Neural cell (in vitro differentiated cells): ENCODE results near the gene NHERF1.

Experiments used
- EP300 ChIP-seq: fragments of 450-650 bp; conservative IDR thresholded peaks from 2 replicates; pipeline ENCODE4 v1.6.1; 2014; ENCODE audit warnings: antibody characterized with exemption, mild to moderate bottlenecking, moderate library complexity; ENCODE audit not compliant: poor library complexity, severe bottlenecking
- EZH2 ChIP-seq: fragments of 200-600, 300-800 bp; shearing (Covaris generic), sonication (generic); IDR thresholded peaks from 2 replicates; pipeline ENCODE4 v1.6.1; 2014; ENCODE audit warnings: antibody characterized with exemption, low read length, borderline replicate concordance, mild to moderate bottlenecking; ENCODE audit not compliant: insufficient read depth, poor library complexity, severe bottlenecking
- MXI1 ChIP-seq: fragments of 450-650 bp; conservative IDR thresholded peaks from 2 replicates; pipeline ENCODE4 v1.6.1; 2014; ENCODE audit warnings: antibody characterized with exemption, mild to moderate bottlenecking; ENCODE audit not compliant: poor library complexity, severe bottlenecking
- POLR2AphosphoS5 ChIP-seq: IDR thresholded peaks from 2 replicates; pipeline ENCODE4 v1.6.1; 2012
- RAD21 ChIP-seq: fragments of 450-650 bp; conservative IDR thresholded peaks from 2 replicates; pipeline ENCODE4 v1.6.1; 2014; ENCODE audit warnings: antibody characterized with exemption, mild to moderate bottlenecking, moderate library complexity
- SMC3 ChIP-seq: fragments of 450-650 bp; conservative IDR thresholded peaks from 2 replicates; pipeline ENCODE4 v1.6.1; 2014; ENCODE audit warnings: antibody characterized with exemption, mild to moderate bottlenecking, moderate library complexity; ENCODE audit not compliant: poor library complexity
- TF ChIP-seq, protein P1 (sequence below): fragments of 450-650 bp; IDR thresholded peaks from 2 replicates; pipeline ENCODE4 v1.5.1; 2014; ENCODE audit warnings: antibody characterized with exemption, mild to moderate bottlenecking, moderate library complexity; ENCODE audit not compliant: poor library complexity, severe bottlenecking

GRCh38 chr17:74790161-74791058 lies 42.0 kb downstream of the NHERF1 start:
- TF ChIP-seq, protein P1, sequence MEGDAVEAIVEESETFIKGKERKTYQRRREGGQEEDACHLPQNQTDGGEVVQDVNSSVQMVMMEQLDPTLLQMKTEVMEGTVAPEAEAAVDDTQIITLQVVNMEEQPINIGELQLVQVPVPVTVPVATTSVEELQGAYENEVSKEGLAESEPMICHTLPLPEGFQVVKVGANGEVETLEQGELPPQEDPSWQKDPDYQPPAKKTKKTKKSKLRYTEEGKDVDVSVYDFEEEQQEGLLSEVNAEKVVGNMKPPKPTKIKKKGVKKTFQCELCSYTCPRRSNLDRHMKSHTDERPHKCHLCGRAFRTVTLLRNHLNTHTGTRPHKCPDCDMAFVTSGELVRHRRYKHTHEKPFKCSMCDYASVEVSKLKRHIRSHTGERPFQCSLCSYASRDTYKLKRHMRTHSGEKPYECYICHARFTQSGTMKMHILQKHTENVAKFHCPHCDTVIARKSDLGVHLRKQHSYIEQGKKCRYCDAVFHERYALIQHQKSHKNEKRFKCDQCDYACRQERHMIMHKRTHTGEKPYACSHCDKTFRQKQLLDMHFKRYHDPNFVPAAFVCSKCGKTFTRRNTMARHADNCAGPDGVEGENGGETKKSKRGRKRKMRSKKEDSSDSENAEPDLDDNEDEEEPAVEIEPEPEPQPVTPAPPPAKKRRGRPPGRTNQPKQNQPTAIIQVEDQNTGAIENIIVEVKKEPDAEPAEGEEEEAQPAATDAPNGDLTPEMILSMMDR, result no peak
- TF ChIP-seq EP300, result no peak
- no peak for TF ChIP-seq SMC3
- no peak for TF ChIP-seq RAD21
- TF ChIP-seq EZH2, result no peak
- no peak for TF ChIP-seq MXI1
- TF ChIP-seq POLR2AphosphoS5, result no peak
